Neural cell (in vitro differentiated cells): ENCODE data around the gene CD300LG.

Experiments used
- EP300 ChIP-seq: fragments of 450-650 bp; conservative IDR thresholded peaks from 2 replicates; pipeline ENCODE4 v1.6.1; 2014; ENCODE audit warnings: antibody characterized with exemption, mild to moderate bottlenecking, moderate library complexity; ENCODE audit not compliant: poor library complexity, severe bottlenecking
- MXI1 ChIP-seq: fragments of 450-650 bp; conservative IDR thresholded peaks from 2 replicates; pipeline ENCODE4 v1.6.1; 2014; ENCODE audit warnings: antibody characterized with exemption, mild to moderate bottlenecking; ENCODE audit not compliant: poor library complexity, severe bottlenecking
- SMC3 ChIP-seq: fragments of 450-650 bp; conservative IDR thresholded peaks from 2 replicates; pipeline ENCODE4 v1.6.1; 2014; ENCODE audit warnings: antibody characterized with exemption, mild to moderate bottlenecking, moderate library complexity; ENCODE audit not compliant: poor library complexity
- TF ChIP-seq, protein P1 (sequence below): fragments of 450-650 bp; IDR thresholded peaks from 2 replicates; pipeline ENCODE4 v1.5.1; 2014; ENCODE audit warnings: antibody characterized with exemption, mild to moderate bottlenecking, moderate library complexity; ENCODE audit not compliant: poor library complexity, severe bottlenecking

DNA sequence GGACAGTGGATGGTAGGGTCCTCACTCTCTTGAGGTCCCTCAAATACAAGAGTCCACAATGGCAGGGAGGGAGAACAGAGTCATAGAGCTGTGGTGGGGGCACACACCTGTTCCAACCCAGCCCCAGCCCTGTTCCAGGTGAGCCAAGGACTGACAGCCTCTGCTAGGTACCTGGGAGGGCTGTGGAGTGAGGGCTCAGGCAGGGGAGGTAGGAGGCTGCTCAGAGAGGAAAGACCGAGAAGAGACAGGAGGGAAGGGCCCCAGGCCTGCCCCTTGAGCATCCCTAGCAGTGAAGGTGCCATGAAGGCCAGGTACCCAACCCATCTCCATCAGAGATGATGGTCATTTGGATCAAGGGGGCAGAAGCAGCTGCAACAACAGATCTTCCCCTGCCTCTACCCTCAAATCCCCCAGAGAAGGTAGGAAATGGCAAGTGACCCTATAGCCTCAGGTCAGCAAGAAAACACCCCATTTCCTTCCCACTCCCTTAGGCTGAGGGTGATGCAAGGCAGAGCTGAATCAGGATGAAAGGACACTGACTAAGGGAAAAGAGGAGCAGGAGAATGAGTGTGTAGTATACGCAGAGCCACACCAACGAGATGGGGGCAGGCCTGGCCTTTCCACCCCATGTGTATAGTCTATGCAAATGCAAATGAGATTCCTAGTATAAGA lies 28.6 kb downstream of the CD300LG start:
- no peak for TF ChIP-seq SMC3
- TF ChIP-seq, protein P1, sequence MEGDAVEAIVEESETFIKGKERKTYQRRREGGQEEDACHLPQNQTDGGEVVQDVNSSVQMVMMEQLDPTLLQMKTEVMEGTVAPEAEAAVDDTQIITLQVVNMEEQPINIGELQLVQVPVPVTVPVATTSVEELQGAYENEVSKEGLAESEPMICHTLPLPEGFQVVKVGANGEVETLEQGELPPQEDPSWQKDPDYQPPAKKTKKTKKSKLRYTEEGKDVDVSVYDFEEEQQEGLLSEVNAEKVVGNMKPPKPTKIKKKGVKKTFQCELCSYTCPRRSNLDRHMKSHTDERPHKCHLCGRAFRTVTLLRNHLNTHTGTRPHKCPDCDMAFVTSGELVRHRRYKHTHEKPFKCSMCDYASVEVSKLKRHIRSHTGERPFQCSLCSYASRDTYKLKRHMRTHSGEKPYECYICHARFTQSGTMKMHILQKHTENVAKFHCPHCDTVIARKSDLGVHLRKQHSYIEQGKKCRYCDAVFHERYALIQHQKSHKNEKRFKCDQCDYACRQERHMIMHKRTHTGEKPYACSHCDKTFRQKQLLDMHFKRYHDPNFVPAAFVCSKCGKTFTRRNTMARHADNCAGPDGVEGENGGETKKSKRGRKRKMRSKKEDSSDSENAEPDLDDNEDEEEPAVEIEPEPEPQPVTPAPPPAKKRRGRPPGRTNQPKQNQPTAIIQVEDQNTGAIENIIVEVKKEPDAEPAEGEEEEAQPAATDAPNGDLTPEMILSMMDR = no peak
- no peak for TF ChIP-seq EP300
- no peak for TF ChIP-seq MXI1
